Measurements from ENCODE around the gene FSIP1. TPM values are rescaled to one million over a fixed set of nuclear protein-coding genes. Genes with fewer than 3 reads are reported as not detected.

FSIP1 gene
- total and polyA plus RNA-seq, 9 of the 15 experiments (the other 6 are each of a cell fraction or from before 2014, with no cell fraction given): 0.07 to 0.51 (median 0.29) TPM

- Histone ChIP-seq H3K27me3 (ENCODE audit: control insufficient read depth in 2 of 2, insufficient read depth in 2 of 2, low read length in 2 of 2) (no peaks in the 10 kb centered on the region), H3K36me3 (ENCODE audit: control insufficient read depth, insufficient read depth, low read length) (no peaks in the 10 kb centered on the region), H3K4me3 (peak overlapping the region; percentile 78), H3K79me2 (ENCODE audit: control insufficient read depth, insufficient read depth, low read length) (peaks cover 13% of the 10 kb centered on the region), H3K9ac (ENCODE audit: insufficient read depth in 1 of 2, low read depth in 2 of 2, low read length in 2 of 2) (peak overlapping the region in 1 of 2 experiments; percentile 43; a peak in 1 of 4 replicates), H3K9me3 (replicated peaks; ENCODE audit: control insufficient read depth, insufficient read depth, low read depth, low read length) (no peaks in the 10 kb centered on the region; the same call in 1 of the 2 replicates), H3K4me2 (ENCODE audit: insufficient read depth, low read length) (peak overlapping the region; percentile 74), H4K20me1 (replicated peaks; ENCODE audit: control insufficient read depth, insufficient read depth, low read length) (no peaks in the 10 kb centered on the region), H3K9me1 (ENCODE audit: control insufficient read depth, insufficient read depth, low read length) (no peaks in the 10 kb centered on the region), H2AFZ (ENCODE audit: low read depth, low read length) (peak overlapping the region; percentile 96), H3K27ac (ENCODE audit: extremely low read depth, low read depth, low read length) (peak overlapping the region; percentile 59), H3K4me1 (replicated peaks in 1 of 2; ENCODE audit: control insufficient read depth in 2 of 2, insufficient read depth in 2 of 2, low read length in 2 of 2) (peaks cover 0 to 8% of the 10 kb centered on the region in 2 experiments; a peak in 3 of 5 replicates)
- no peak for ATAC-seq
- WGBS (ENCODE audit: insufficient coverage, low coverage, missing lambda C conversion rate): 37% methylated on average over 2 of the region's 2 CpGs
- in situ Hi-C loops (cut with MboI) (loop anchor here (25.0 kb wide), 1 partner anchor 230 kb away; no protein-coding TSS in a partner anchor), intact Hi-C loops (cut with micrococcal nuclease) (no loop called here)
- POLR2A ChIA-PET: interaction anchor here (0.8 to 1.7 kb wide), 3 partner anchors 14 to 198 kb away, joined by 3 read pairs; no protein-coding TSS in a partner anchor
- BruUV-seq (replicated peaks): no TSS peak
- FAIRE-seq: no peak
- CTCF ChIA-PET (ENCODE audit: low intra/inter-chr PET ratio): no interaction called here
- no peak for DNase-seq (ENCODE audit: extremely low read depth in 1 of 4, low spot score in 3 of 4)
- TF ChIP-seq ZNF23 (CRISPR knock-in tag; IDR thresholded peaks at IDR 0.05) (no peak), THRA (IDR thresholded peaks at IDR 0.05) (no peak), ZNF316 (IDR thresholded peaks at IDR 0.05) (peak; percentile 74), FOXA3 (CRISPR knock-in tag; conservative IDR thresholded peaks at IDR 0.05 in 1 of 2, IDR thresholded peaks at IDR 0.05 in 1 of 2) (no peak), DPF2 (IDR thresholded peaks at IDR 0.05) (no peak), SOX6 (IDR thresholded peaks at IDR 0.05) (no peak), KAT2B (IDR thresholded peaks at IDR 0.05; ENCODE audit: low read depth, low read length) (no peak), BCLAF1 (IDR thresholded peaks at IDR 0.05; ENCODE audit: borderline replicate concordance in 1 of 2, control insufficient read depth in 1 of 2, low read depth in 2 of 2, low read length in 1 of 2) (no peak), ARID1B (IDR thresholded peaks at IDR 0.05) (0 out of 2 replicates have a peak, but pooled peaks have one; percentile 6), ARID3A (IDR thresholded peaks at IDR 0.05; ENCODE audit: borderline replicate concordance, low read depth, low read length) (no peak), HNRNPUL1 (IDR thresholded peaks at IDR 0.05; ENCODE audit: low read length) (no peak), ASH1L (IDR thresholded peaks at IDR 0.05; ENCODE audit: borderline replicate concordance, low read depth, partially characterized antibody) (no peak), ZNF121 (CRISPR knock-in tag; conservative IDR thresholded peaks at IDR 0.05) (no peak), COPS2 (conservative IDR thresholded peaks at IDR 0.05) (no peak), C11orf30 (IDR thresholded peaks at IDR 0.05; ENCODE audit: low read depth) (peak; percentile 64), ZBTB7A (IDR thresholded peaks at IDR 0.05; ENCODE audit: borderline replicate concordance, control insufficient read depth, low read depth, low read length) (no peak), BCL6 (CRISPR knock-in tag; IDR thresholded peaks at IDR 0.05) (no peak), JUNB (CRISPR knock-in tag; conservative IDR thresholded peaks at IDR 0.05) (no peak), BRD9 (IDR thresholded peaks at IDR 0.05; ENCODE audit: low read depth, partially characterized antibody) (no peak)
Observed at GRCh38 chr15:39781967-39782302, 706 bp downstream of the FSIP1 start.

All from K562 (cell line).